GM19438 (cell line): ENCODE data around the gene CFP.

Experiments
- ATAC-seq: cut with Tn5 transposase; IDR thresholded peaks from one replicate; pipeline ENCODE4 v1.9.1; 2021; ENCODE audit warnings: low read depth; ENCODE audit not compliant: unreplicated experiment

The CFP gene

GRCh38 chrX:47638816-47639215 lies 9.1 kb upstream of the CFP start:
- ATAC-seq, result no peak

DNA sequence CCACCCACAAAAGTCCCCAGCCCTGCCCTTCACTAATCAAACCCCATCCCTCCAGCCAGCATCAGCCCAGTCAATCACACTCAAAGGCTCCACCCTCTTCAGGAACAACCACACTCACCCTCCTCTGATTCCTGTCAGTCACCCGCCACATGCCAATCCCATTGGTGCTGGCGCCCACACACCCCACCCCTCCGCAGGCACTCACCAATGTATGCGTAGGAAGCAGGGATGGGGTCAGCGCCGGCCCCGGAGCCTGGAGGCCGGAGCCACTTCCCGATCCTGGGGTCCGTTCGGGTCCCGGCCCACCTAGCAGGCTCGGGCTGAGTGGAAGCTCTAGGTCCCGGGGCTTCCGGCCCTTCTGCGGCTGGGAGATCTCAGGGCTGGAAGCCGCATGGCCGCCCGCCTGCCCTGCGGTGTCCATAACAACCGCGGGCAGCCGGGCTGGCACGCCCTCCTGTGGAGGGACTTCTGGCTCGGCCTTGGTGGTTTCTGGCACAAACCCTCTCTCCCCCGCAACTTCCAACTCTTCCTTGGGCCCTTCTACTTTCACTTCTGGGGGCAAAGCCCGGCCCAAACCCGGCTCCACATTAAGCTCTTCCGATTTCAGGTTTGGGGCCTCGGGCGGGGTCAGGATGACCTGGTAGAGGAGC lies 7.9 kb upstream of the CFP start:
- peak; percentile 92 for ATAC-seq

DNA sequence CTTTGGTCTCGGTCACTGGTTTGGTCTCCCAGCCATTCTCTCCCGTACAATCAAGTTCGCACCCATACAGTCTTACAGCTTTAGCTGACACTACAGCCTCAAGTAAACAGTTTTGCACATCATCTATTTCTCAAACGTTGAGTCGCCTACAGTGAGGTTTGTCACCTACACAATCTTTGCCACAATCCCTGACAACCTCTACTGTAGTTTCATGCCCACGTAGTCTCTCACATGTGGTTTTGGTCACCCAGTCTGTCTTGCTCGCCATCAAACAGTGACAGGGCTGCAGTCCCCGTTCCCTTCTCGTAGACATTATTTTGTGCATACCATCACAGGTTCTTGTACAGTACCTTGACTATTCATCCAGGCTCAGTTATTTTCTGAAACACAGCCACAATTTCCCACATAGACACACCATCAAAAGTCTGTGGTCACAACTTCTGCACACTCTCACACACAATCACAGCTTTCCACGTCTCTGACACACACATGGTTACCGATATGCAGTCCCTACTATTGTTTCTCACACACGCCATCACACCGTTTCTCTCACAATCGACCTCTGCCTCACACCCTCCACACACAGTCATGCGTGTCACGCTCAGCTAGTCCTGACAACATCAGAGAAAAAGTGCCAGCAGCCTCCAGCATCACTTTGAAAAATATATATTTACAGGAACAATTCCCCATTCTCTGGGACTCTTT lies 5.3 kb upstream of the CFP start:
- ATAC-seq, result no peak

- ATAC-seq, result no peak
Observed at GRCh38 chrX:47633689-47634590, 4.2 kb upstream of the CFP start.

- ATAC-seq, result no peak
Observed at GRCh38 chrX:47632666-47633065, 2.9 kb upstream of the CFP start.

- ATAC-seq, result no peak
Observed at GRCh38 chrX:47631676-47632075, 1.9 kb upstream of the CFP start.

- no peak for ATAC-seq
Observed at GRCh38 chrX:47628982-47629381, 748 bp downstream of the CFP start.

DNA sequence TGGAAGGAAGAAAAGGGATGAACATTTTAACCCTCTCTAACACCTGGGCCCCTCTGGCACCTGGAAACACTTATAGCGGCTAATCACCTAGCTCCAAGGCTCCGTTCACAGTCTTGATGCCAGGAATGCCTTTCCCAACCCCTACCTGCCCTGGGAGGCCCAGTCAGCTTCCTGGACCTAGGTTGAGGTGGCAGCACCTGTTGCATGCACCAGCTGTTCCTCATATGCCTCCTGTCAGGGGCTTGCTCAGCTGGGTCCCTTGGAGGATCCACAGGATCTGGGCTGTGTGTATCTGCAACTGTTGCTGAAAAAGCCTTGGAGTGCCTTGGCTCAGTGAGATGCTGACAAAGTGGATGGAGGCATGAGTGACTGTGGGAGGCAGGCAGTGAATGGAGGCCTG lies 4.4 kb downstream of the CFP start:
- no peak for ATAC-seq

DNA sequence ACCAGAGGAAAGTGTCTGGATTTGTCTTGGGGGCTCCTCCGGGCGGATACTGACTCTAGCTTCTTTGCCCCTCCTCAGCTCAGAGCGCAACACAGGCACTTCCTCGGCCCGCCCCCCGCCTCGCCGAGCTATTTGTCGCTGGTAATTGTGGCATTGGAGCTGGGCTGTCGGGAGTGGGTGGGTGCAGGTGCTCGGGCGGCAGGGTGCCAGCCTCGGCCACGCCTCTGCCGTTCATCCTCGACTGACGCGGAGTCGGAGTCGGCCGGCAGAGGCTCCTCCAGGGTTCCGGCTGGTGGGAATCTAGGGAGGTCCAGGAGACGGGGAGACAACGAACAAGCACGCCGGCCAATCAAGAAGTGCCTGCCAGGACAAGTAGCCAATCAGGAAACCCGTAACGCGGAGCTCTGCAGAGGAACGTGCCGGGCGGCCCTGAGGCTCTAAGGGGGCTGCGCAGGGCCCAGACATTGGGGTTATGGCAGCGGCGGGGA lies 6.1 kb downstream of the CFP start:
- ATAC-seq, result no peak

DNA sequence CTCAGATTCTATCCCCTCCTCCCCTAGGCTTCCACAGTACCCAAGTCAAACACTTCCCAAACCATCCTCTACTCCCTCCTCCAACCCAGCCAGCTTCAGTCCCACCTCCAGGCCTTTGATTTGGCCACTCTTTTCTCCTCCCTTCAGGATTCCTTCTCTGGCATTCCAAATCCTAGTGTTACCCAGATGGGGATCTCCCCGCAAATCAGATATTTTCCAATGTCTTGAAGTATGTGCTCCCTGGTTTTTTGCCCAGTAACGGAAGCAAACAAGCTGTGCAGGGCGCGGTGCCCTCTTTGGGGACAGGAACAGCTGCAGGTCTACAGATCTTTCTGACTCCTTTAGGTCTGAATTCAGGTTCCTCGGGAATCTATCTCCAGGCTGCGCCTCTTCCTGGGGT lies 7.9 kb downstream of the CFP start:
- ATAC-seq, result no peak

- ATAC-seq, result no peak
Observed at GRCh38 chrX:47620303-47620685, 9.4 kb downstream of the CFP start.

GRCh38 chrX:47619486-47620302 lies 10.0 kb downstream of the CFP start, which contains the start of gene SYN1:
TSS of gene SYN1 (minus strand) at chrX:47619857. CDS start at chrX:47619728, 129 bp downstream.
- ATAC-seq, result peak; percentile 67

- no peak for ATAC-seq
Observed at GRCh38 chrX:47618923-47619485, 10.7 kb downstream of the CFP start.

- no peak for ATAC-seq
Observed at GRCh38 chrX:47614618-47615017, 15.1 kb downstream of the CFP start.

- ATAC-seq, result no peak
Observed at GRCh38 chrX:47613082-47613481, 16.6 kb downstream of the CFP start.

- no peak for ATAC-seq
Observed at GRCh38 chrX:47612418-47612817, 17.3 kb downstream of the CFP start.

DNA sequence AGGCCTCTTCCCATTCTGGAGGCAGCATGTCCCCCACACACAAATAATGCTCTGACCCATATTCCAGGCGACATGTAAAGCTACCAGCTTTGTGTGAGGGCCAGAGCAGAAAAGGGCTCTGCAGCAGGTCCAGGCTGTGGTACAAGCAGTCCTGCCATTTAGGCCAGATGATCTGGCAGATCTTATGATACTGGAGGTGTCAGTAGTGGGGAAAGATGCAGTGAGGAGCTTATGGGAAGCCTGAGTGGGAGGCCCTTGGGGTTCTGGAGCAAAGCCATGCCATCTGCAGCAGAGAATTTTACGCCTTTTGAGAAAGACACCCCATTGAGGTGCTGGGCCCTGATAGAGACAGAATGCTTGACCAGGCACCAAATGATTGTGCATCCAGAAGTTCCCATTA lies 17.8 kb downstream of the CFP start:
- ATAC-seq, result no peak

- ATAC-seq, result no peak
Observed at GRCh38 chrX:47611489-47611888, 18.2 kb downstream of the CFP start.

DNA sequence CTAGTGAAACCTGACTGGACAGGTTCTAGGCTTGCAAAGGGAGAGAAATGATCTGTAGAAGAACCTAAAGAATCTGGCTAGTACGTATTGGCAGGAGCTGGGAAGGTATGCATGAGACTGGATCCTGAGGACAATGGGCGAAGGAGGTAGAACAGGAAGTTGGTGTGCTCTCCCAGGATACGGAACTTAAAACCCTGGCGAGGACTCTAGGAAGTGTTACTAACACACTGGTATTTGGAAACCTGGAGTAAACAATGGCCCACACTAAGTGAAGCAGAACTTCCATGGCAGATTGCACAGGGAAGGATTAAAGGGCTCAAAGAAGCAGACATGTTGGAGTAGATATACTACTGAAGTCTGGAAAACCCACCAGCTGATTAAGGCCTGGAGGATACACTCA lies 19.2 kb downstream of the CFP start:
- no peak for ATAC-seq
